ENCODE results near the gene CELA3A. TPM values are rescaled to one million over a fixed set of nuclear protein-coding genes. Genes with fewer than 3 reads are reported as not detected.

CELA3A gene
- total RNA-seq, 4 donors from 2014 or later, result 0.74 to 2.4 TPM; not detected in 2

DNA sequence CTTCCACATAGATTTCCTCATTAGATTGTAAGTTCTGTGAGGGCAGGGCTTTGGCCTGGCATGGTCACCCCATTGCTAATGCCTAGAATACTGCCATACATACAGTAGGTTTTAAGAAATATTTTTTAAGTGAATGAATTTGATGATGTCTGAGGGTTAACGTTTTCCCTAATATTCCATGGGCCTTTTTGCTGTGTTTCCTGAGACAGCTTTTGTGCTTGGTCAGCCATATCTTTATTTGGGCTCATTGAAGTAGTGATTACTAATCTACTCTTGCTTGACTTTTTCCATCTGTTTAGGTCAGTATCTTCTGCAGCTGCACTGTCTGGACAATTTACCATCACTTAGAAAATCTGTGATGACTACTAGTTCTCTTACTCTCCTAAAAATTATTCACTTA, 54.6 kb downstream of the CELA3A start:
- ATAC-seq (ENCODE audit: low FRiP score) (no peak), DNase-seq (ENCODE audit: low spot score) (no peak)
- TF ChIP-seq, protein P1, sequence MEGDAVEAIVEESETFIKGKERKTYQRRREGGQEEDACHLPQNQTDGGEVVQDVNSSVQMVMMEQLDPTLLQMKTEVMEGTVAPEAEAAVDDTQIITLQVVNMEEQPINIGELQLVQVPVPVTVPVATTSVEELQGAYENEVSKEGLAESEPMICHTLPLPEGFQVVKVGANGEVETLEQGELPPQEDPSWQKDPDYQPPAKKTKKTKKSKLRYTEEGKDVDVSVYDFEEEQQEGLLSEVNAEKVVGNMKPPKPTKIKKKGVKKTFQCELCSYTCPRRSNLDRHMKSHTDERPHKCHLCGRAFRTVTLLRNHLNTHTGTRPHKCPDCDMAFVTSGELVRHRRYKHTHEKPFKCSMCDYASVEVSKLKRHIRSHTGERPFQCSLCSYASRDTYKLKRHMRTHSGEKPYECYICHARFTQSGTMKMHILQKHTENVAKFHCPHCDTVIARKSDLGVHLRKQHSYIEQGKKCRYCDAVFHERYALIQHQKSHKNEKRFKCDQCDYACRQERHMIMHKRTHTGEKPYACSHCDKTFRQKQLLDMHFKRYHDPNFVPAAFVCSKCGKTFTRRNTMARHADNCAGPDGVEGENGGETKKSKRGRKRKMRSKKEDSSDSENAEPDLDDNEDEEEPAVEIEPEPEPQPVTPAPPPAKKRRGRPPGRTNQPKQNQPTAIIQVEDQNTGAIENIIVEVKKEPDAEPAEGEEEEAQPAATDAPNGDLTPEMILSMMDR (IDR thresholded peaks at IDR 0.05), result no peak

DNA sequence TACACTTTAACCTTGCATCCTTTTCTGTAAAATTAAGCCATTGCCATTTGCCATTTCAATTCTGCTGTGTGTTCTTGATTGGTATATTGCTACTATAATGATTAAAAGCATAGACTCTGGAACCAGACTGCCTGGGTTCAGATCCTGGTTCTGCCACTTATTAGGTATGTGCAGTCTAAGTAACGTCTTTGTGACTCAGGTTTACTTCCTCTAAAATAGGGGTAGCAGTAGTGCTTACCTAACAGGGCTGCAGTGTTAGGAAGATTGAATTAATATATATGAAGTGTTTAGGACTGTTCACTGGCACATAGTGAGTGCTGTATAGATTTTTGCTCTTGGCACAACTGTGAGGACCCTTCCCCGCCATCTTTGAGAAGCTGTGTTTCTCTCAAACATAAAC, 55.5 kb downstream of the CELA3A start:
- DNase-seq (ENCODE audit: low spot score), result no peak
- ATAC-seq (ENCODE audit: low FRiP score), result no peak
- TF ChIP-seq, protein P1 (IDR thresholded peaks at IDR 0.05), result no peak

DNA sequence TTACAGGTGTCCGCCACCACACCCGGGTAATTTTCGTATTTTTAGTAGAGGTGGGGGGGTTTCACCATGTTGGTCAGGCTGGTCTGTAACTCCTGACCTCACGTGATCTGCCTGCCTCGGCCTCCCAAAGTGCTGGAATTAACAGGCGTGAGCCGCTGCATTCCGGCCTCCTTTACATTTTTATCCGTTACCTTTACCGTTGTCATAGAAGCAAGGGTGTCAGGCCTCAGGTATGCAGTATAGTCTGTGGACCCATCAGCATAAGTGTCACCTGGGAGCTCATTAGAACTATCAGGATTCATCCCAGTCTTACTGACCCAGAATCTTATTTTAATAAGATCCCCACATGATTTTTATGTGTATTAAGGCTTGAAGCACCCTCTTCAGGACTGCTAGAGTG, 56.4 kb downstream of the CELA3A start:
- ATAC-seq (ENCODE audit: low FRiP score) (no peak), DNase-seq (ENCODE audit: low spot score) (no peak)
- TF ChIP-seq, protein P1 (IDR thresholded peaks at IDR 0.05), result no peak

Small RNA genes lying within 50 kb of the gene (small RNA-seq; reads per million reads assigned to genes)
- not detected for gene RN7SL186P
- gene RN7SL386P, result not detected
- gene RNU6-1022P, result not detected
- not detected for gene RNU6-776P

Other genes with a start within 250 kb of the CELA3A start
- 10 to 100 TPM; 30.5 to 49.8 (median 39.5) TPM for gene USP48, start 218.5 kb upstream of the CELA3A start, total RNA-seq
- gene LDLRAD2, start 189.4 kb upstream of the CELA3A start, total RNA-seq, result not detected
- gene HSPG2, start 64.3 kb upstream of the CELA3A start, total RNA-seq, result 100 to 1,000 TPM in 3 of 4 donors, 10 to 100 TPM in 1; 66.0 to 496 (median 198) TPM
- 1 to 10 TPM in 1 of 4 donors, not detected in 3; 2.0 TPM for gene CELA3B, start 24.6 kb upstream of the CELA3A start, total RNA-seq
- 100 to 1,000 TPM; 186 to 260 (median 205) TPM for gene CDC42, start 51.1 kb downstream of the CELA3A start, total RNA-seq
- 1 to 10 TPM in 1 of 4 donors, under 1 TPM in 2, not detected in 1; 0.28 to 1.6 (median 0.60) TPM for gene WNT4, start 141.4 kb downstream of the CELA3A start, total RNA-seq